ENCODE measurements around the gene TOP1.

DNA sequence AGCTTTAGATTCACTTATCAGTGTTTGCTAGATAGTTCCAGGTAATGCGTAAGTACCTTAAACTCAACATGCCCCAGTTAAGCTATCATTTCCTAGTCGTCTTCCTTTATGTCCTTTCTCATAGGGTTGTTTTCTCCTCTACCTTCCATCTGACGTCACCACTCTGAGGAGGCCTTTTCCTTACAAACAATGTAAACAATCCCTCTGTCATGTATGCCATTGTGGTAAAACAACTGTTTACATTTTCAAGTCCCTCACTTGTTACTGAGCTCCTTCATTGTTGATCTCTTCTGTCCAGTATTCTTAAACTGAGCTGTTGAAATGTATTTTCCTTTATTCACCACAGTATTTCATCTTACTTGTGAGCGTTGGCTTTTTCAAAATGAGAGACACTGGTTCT, 63.3 kb downstream of the TOP1 start:
- TF ChIP-seq, protein P1, sequence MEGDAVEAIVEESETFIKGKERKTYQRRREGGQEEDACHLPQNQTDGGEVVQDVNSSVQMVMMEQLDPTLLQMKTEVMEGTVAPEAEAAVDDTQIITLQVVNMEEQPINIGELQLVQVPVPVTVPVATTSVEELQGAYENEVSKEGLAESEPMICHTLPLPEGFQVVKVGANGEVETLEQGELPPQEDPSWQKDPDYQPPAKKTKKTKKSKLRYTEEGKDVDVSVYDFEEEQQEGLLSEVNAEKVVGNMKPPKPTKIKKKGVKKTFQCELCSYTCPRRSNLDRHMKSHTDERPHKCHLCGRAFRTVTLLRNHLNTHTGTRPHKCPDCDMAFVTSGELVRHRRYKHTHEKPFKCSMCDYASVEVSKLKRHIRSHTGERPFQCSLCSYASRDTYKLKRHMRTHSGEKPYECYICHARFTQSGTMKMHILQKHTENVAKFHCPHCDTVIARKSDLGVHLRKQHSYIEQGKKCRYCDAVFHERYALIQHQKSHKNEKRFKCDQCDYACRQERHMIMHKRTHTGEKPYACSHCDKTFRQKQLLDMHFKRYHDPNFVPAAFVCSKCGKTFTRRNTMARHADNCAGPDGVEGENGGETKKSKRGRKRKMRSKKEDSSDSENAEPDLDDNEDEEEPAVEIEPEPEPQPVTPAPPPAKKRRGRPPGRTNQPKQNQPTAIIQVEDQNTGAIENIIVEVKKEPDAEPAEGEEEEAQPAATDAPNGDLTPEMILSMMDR (conservative IDR thresholded peaks at IDR 0.05; ENCODE audit: low read depth, low read length) = no peak
- TF ChIP-seq MAZ (IDR thresholded peaks at IDR 0.05; ENCODE audit: borderline replicate concordance, low read depth, low read length) (no peak), RCOR1 (IDR thresholded peaks at IDR 0.05; ENCODE audit: insufficient replicate concordance, low read length) (no peak), POLR2A (IDR thresholded peaks at IDR 0.05; ENCODE audit: low read depth, low read length) (no peak), RFX5 (IDR thresholded peaks at IDR 0.05; ENCODE audit: low read depth, low read length) (no peak), CEBPB (IDR thresholded peaks at IDR 0.05; ENCODE audit: low read depth, low read length) (no peak), SMC3 (IDR thresholded peaks at IDR 0.05; ENCODE audit: low read depth, low read length) (no peak), BHLHE40 (IDR thresholded peaks at IDR 0.05; ENCODE audit: low read depth, low read length) (no peak), MXI1 (IDR thresholded peaks at IDR 0.05; ENCODE audit: borderline replicate concordance, low read depth, low read length) (no peak), FOS (IDR thresholded peaks at IDR 0.05; ENCODE audit: low read depth, low read length) (no peak)
- TF ChIP-seq, protein P2, sequence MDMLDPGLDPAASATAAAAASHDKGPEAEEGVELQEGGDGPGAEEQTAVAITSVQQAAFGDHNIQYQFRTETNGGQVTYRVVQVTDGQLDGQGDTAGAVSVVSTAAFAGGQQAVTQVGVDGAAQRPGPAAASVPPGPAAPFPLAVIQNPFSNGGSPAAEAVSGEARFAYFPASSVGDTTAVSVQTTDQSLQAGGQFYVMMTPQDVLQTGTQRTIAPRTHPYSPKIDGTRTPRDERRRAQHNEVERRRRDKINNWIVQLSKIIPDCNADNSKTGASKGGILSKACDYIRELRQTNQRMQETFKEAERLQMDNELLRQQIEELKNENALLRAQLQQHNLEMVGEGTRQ (IDR thresholded peaks at IDR 0.05; ENCODE audit: low read depth, low read length) = no peak
- TF ChIP-seq, protein P3, sequence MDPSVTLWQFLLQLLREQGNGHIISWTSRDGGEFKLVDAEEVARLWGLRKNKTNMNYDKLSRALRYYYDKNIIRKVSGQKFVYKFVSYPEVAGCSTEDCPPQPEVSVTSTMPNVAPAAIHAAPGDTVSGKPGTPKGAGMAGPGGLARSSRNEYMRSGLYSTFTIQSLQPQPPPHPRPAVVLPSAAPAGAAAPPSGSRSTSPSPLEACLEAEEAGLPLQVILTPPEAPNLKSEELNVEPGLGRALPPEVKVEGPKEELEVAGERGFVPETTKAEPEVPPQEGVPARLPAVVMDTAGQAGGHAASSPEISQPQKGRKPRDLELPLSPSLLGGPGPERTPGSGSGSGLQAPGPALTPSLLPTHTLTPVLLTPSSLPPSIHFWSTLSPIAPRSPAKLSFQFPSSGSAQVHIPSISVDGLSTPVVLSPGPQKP (IDR thresholded peaks at IDR 0.05; ENCODE audit: borderline replicate concordance, low read depth, low read length) = no peak
